Osteocyte (in vitro differentiated cells): ENCODE measurements around the gene SRXN1. TPM values are rescaled to one million over a fixed set of nuclear protein-coding genes. Genes with fewer than 3 reads are reported as not detected.

ENCODE experiments used
- DNase-seq: peaks from one replicate; pipeline ENCODE4 v3.0.0; 2021; ENCODE audit warnings: mixed read lengths; ENCODE audit not compliant: unreplicated experiment; ENCODE audit errors: extremely low spot score
- H3K27ac Mint-ChIP-seq: one replicate; pipeline ENCODE4 v1.8.0; 2021; ENCODE audit warnings: mild to moderate bottlenecking, mixed read lengths; ENCODE audit not compliant: unreplicated experiment
- H3K27me3 Mint-ChIP-seq: one replicate; pipeline ENCODE4 v1.8.0; 2021; ENCODE audit warnings: mixed read lengths; ENCODE audit not compliant: unreplicated experiment
- H3K36me3 Mint-ChIP-seq: one replicate; pipeline ENCODE4 v1.8.0; 2021; ENCODE audit warnings: mixed read lengths; ENCODE audit not compliant: unreplicated experiment
- H3K4me1 Mint-ChIP-seq: one replicate; pipeline ENCODE4 v1.8.0; 2021; ENCODE audit warnings: mixed read lengths; ENCODE audit not compliant: unreplicated experiment
- H3K4me3 Mint-ChIP-seq: one replicate; pipeline ENCODE4 v1.8.0; 2021; ENCODE audit warnings: mild to moderate bottlenecking, moderate library complexity, mixed read lengths; ENCODE audit not compliant: unreplicated experiment
- H3K9me3 Mint-ChIP-seq: one replicate; pipeline ENCODE4 v1.8.0; 2021; ENCODE audit warnings: mixed read lengths; ENCODE audit not compliant: unreplicated experiment
- CTCF ChIP-seq: fragments of 200-600 bp; sonication (generic); IDR thresholded peaks from 2 replicates; pipeline ENCODE4 v1.5.0; 2021; ENCODE audit warnings: antibody characterized with exemption, mild to moderate bottlenecking, moderate library complexity
- total RNA-seq: library from RNA; stranded (reverse); gene quantifications from 2 replicates; pipeline ENCODE4 v1.2.1, GENCODE V29; 2021

Gene SRXN1
- total RNA-seq, 1 donor from 2014 or later = 14.3 TPM

- H3K4me1 Mint-ChIP-seq = no peaks in the 10 kb centered on the region
- no peaks in the 10 kb centered on the region for H3K9me3 Mint-ChIP-seq
- H3K36me3 Mint-ChIP-seq = no peaks in the 10 kb centered on the region
- H3K27ac Mint-ChIP-seq = no peak overlapping the region
- TF ChIP-seq CTCF = no peak
- peaks cover 38% of the 10 kb centered on the region for H3K27me3 Mint-ChIP-seq
- H3K4me3 Mint-ChIP-seq = no peak overlapping the region
- no peak for DNase-seq
Observed at GRCh38 chr20:692044-692443, 39.0 kb upstream of the SRXN1 start.

- no peak for DNase-seq
- no peak overlapping the region for H3K4me3 Mint-ChIP-seq
- peaks cover 38% of the 10 kb centered on the region for H3K27me3 Mint-ChIP-seq
- no peak overlapping the region for H3K27ac Mint-ChIP-seq
- H3K4me1 Mint-ChIP-seq = no peaks in the 10 kb centered on the region
- no peaks in the 10 kb centered on the region for H3K36me3 Mint-ChIP-seq
- TF ChIP-seq CTCF = no peak
- no peaks in the 10 kb centered on the region for H3K9me3 Mint-ChIP-seq
Observed at GRCh38 chr20:689947-690346, 36.9 kb upstream of the SRXN1 start.

- Mint-ChIP-seq H3K27me3 (peaks cover 38% of the 10 kb centered on the region), H3K4me3 (no peak overlapping the region)
- no peak for DNase-seq
Observed at GRCh38 chr20:689348-689747, 36.3 kb upstream of the SRXN1 start.

GRCh38 chr20:688809-689212, 35.8 kb upstream of the SRXN1 start:
- TF ChIP-seq CTCF = no peak
- Mint-ChIP-seq H3K27ac (no peak overlapping the region), H3K27me3 (peaks cover 38% of the 10 kb centered on the region), H3K36me3 (no peaks in the 10 kb centered on the region), H3K4me1 (no peaks in the 10 kb centered on the region), H3K9me3 (no peaks in the 10 kb centered on the region), H3K4me3 (no peak overlapping the region)
- no peak for DNase-seq

More at GRCh38 chr20:689348-689747, 36.3 kb upstream of the SRXN1 start:
- no peaks in the 10 kb centered on the region for H3K9me3 Mint-ChIP-seq
- no peaks in the 10 kb centered on the region for H3K4me1 Mint-ChIP-seq
- H3K36me3 Mint-ChIP-seq = no peaks in the 10 kb centered on the region
- no peak for TF ChIP-seq CTCF
- no peak overlapping the region for H3K27ac Mint-ChIP-seq

- H3K36me3 Mint-ChIP-seq = no peaks in the 10 kb centered on the region
- H3K27me3 Mint-ChIP-seq = peaks cover 35% of the 10 kb centered on the region
- no peaks in the 10 kb centered on the region for H3K4me1 Mint-ChIP-seq
- no peak for DNase-seq
- no peak overlapping the region for H3K4me3 Mint-ChIP-seq
- no peak for TF ChIP-seq CTCF
- no peak overlapping the region for H3K27ac Mint-ChIP-seq
- H3K9me3 Mint-ChIP-seq = no peaks in the 10 kb centered on the region
Observed at GRCh38 chr20:687468-688203, 34.6 kb upstream of the SRXN1 start.
